ENCODE data around the gene SDK1. TPM values are rescaled to one million over a fixed set of nuclear protein-coding genes. Genes with fewer than 3 reads are reported as not detected.

Gene SDK1
- total RNA-seq, 2 experiments from 2014 or later: 0.19 to 0.36 TPM

- Histone ChIP-seq H3K4me3 (ENCODE audit: low read depth, low read length, poor library complexity, severe bottlenecking) (no peak overlapping the region), H3K36me3 (ENCODE audit: insufficient read depth, low read length) (no peaks in the 10 kb centered on the region), H3K4me2 (ENCODE audit: low read length) (no peak overlapping the region), H3K9me3 (ENCODE audit: low read length) (0 out of 2 replicates have a peak, but pooled peaks cover 17% of the 10 kb centered on the region), H3K79me2 (ENCODE audit: insufficient read depth, low read depth, low read length) (no peaks in the 10 kb centered on the region), H4K20me1 (ENCODE audit: insufficient read depth, low read length) (no peaks in the 10 kb centered on the region), H3K9me2 (ENCODE audit: insufficient read depth, low read length) (no peaks in the 10 kb centered on the region), H3K4me1 (ENCODE audit: insufficient read depth, low read length, poor library complexity, severe bottlenecking) (no peaks in the 10 kb centered on the region), H3K27ac (ENCODE audit: low read depth, low read length, poor library complexity, severe bottlenecking) (no peak overlapping the region), H2AFZ (ENCODE audit: low read length) (no peak overlapping the region)
- intact Hi-C loops (cut with micrococcal nuclease; ENCODE audit: unreplicated experiment): no loop called here
- BruUV-seq (replicated peaks): no TSS peak
- no peak for DNase-seq (ENCODE audit: low spot score)
- CTCF ChIA-PET (ENCODE audit: unreplicated experiment): no interaction called here
- POLR2A ChIA-PET: no interaction called here
- TF ChIP-seq CTCF (conservative IDR thresholded peaks at IDR 0.05; ENCODE audit: low read length) (no peak), EZH2phosphoT487 (IDR thresholded peaks at IDR 0.05; ENCODE audit: borderline replicate concordance, low read depth, low read length) (no peak)
These were observed 818.8 kb downstream of the SDK1 start for GRCh38 chr7:4119848-4120247.

GRCh38 chr7:4123346-4123745, 822.3 kb downstream of the SDK1 start:
- Histone ChIP-seq H3K4me1 (ENCODE audit: insufficient read depth, low read length, poor library complexity, severe bottlenecking) (no peaks in the 10 kb centered on the region), H3K9me3 (ENCODE audit: low read length) (0 out of 2 replicates have a peak, but pooled peaks cover 17% of the 10 kb centered on the region), H3K4me2 (ENCODE audit: low read length) (no peak overlapping the region), H3K27ac (ENCODE audit: low read depth, low read length, poor library complexity, severe bottlenecking) (no peak overlapping the region), H2AFZ (ENCODE audit: low read length) (no peak overlapping the region), H3K9me2 (ENCODE audit: insufficient read depth, low read length) (no peaks in the 10 kb centered on the region), H4K20me1 (ENCODE audit: insufficient read depth, low read length) (no peaks in the 10 kb centered on the region), H3K4me3 (ENCODE audit: low read depth, low read length, poor library complexity, severe bottlenecking) (no peak overlapping the region), H3K79me2 (ENCODE audit: insufficient read depth, low read depth, low read length) (no peaks in the 10 kb centered on the region), H3K36me3 (ENCODE audit: insufficient read depth, low read length) (no peaks in the 10 kb centered on the region)
- TF ChIP-seq EZH2phosphoT487 (IDR thresholded peaks at IDR 0.05; ENCODE audit: borderline replicate concordance, low read depth, low read length) (no peak), CTCF (conservative IDR thresholded peaks at IDR 0.05; ENCODE audit: low read length) (no peak)
- CTCF ChIA-PET (ENCODE audit: unreplicated experiment): no interaction called here
- BruUV-seq (replicated peaks): no TSS peak
- POLR2A ChIA-PET: no interaction called here
- intact Hi-C loops (cut with micrococcal nuclease; ENCODE audit: unreplicated experiment): no loop called here
- DNase-seq (ENCODE audit: low spot score): no peak

- Histone ChIP-seq H4K20me1 (ENCODE audit: insufficient read depth, low read length) (no peaks in the 10 kb centered on the region), H2AFZ (ENCODE audit: low read length) (no peak overlapping the region), H3K79me2 (ENCODE audit: insufficient read depth, low read depth, low read length) (no peaks in the 10 kb centered on the region), H3K9me2 (ENCODE audit: insufficient read depth, low read length) (no peaks in the 10 kb centered on the region), H3K4me1 (ENCODE audit: insufficient read depth, low read length, poor library complexity, severe bottlenecking) (no peaks in the 10 kb centered on the region), H3K27ac (ENCODE audit: low read depth, low read length, poor library complexity, severe bottlenecking) (no peak overlapping the region), H3K36me3 (ENCODE audit: insufficient read depth, low read length) (no peaks in the 10 kb centered on the region), H3K4me2 (ENCODE audit: low read length) (no peak overlapping the region), H3K4me3 (ENCODE audit: low read depth, low read length, poor library complexity, severe bottlenecking) (no peak overlapping the region), H3K9me3 (ENCODE audit: low read length) (0 out of 2 replicates have a peak, but pooled peaks cover 13% of the 10 kb centered on the region)
- no TSS peak for BruUV-seq (replicated peaks)
- intact Hi-C loops (cut with micrococcal nuclease; ENCODE audit: unreplicated experiment): no loop called here
- ChIA-PET CTCF (ENCODE audit: unreplicated experiment) (no interaction called here), POLR2A (no interaction called here)
- no peak for DNase-seq (ENCODE audit: low spot score)
- no peak for TF ChIP-seq CTCF (conservative IDR thresholded peaks at IDR 0.05; ENCODE audit: low read length)
- no peak for TF ChIP-seq EZH2phosphoT487 (IDR thresholded peaks at IDR 0.05; ENCODE audit: borderline replicate concordance, low read depth, low read length)
These were observed 822.8 kb downstream of the SDK1 start for GRCh38 chr7:4123823-4124222.

All from OCI-LY7 (cell line).